Measurements from ENCODE around the gene NKD2.

DNA sequence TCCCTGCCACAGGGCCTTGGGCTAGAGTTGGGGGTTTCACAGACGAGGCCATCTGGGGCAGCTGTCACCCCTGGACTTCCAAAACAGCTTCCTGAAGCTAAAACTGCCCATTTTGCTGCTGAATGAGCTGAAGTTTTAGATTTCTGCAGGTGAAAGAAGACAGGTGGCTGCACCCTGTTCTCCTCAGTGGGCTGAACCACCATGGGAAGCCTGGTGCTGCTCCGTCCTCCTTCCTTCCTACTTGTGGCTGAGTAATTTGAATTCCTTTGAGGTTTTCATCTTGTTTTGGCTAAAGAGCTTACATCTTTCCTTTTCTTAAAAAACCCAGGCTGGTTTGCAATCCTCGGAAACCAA is 5.3 kb downstream of the NKD2 start:
- TF ChIP-seq, protein P1, sequence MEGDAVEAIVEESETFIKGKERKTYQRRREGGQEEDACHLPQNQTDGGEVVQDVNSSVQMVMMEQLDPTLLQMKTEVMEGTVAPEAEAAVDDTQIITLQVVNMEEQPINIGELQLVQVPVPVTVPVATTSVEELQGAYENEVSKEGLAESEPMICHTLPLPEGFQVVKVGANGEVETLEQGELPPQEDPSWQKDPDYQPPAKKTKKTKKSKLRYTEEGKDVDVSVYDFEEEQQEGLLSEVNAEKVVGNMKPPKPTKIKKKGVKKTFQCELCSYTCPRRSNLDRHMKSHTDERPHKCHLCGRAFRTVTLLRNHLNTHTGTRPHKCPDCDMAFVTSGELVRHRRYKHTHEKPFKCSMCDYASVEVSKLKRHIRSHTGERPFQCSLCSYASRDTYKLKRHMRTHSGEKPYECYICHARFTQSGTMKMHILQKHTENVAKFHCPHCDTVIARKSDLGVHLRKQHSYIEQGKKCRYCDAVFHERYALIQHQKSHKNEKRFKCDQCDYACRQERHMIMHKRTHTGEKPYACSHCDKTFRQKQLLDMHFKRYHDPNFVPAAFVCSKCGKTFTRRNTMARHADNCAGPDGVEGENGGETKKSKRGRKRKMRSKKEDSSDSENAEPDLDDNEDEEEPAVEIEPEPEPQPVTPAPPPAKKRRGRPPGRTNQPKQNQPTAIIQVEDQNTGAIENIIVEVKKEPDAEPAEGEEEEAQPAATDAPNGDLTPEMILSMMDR (conservative IDR thresholded peaks at IDR 0.05) = no peak
- TF ChIP-seq EZH2 (IDR thresholded peaks at IDR 0.05; ENCODE audit: low read depth) = no peak
